Activated CD8-positive, alpha-beta T cell treated with anti-CD3 and anti-CD28 coated beads for 36 hours (primary cell): ENCODE measurements around the gene ADGRG4. TPM values are rescaled to one million over a fixed set of nuclear protein-coding genes. Genes with fewer than 3 reads are reported as not detected.

Experiments used
- ATAC-seq: fragments of 200-7000 bp; cut with Tn5 transposase; one replicate; pipeline ENCODE4 v1.10.0; 2021; ENCODE audit warnings: mild to moderate bottlenecking, moderate library complexity
- CTCF ChIA-PET: fragments of 350-600 bp; sonication (Branson Sonifier 250); formaldehyde crosslinking; loops from one replicate; lab custom pipeline; 2021; ENCODE audit warnings: antibody characterized with exemption; lab: Charles Lee
- POLR2A ChIA-PET: fragments of 350-600 bp; sonication (Branson Sonifier 250); formaldehyde crosslinking; loops from one replicate; lab custom pipeline; 2021; ENCODE audit warnings: antibody characterized with exemption; lab: Charles Lee
- DNase-seq: peaks from one replicate; pipeline ENCODE4 v3.0.0-alpha.2; 2020
- H3K27ac Mint-ChIP-seq: one replicate; pipeline ENCODE4 v1.8.0; 2021; ENCODE audit warnings: mild to moderate bottlenecking, mixed read lengths
- H3K27me3 Mint-ChIP-seq: one replicate; pipeline ENCODE4 v1.8.0; 2021; ENCODE audit warnings: mixed read lengths
- H3K36me3 Mint-ChIP-seq: one replicate; pipeline ENCODE4 v1.8.0; 2021; ENCODE audit warnings: low read depth, mixed read lengths
- H3K4me1 Mint-ChIP-seq: one replicate; pipeline ENCODE4 v1.8.0; 2021; ENCODE audit warnings: low read depth, mixed read lengths
- H3K4me3 Mint-ChIP-seq: one replicate; pipeline ENCODE4 v1.8.0; 2021; ENCODE audit warnings: mild to moderate bottlenecking, moderate library complexity, mixed read lengths
- H3K9me3 Mint-ChIP-seq: one replicate; pipeline ENCODE4 v1.8.0; 2021; ENCODE audit warnings: mixed read lengths
- intact Hi-C: fragments of 100-400 bp; cut with micrococcal nuclease; formaldehyde crosslinking; loops from one replicate; pipeline ENCODE4 v1.10.0; 2022
- total RNA-seq, 2 experiments: library from RNA; stranded (reverse); gene quantifications; one replicate each; pipeline ENCODE4 v1.2.3, GENCODE V29; 2021
- TF ChIP-seq, protein P1 (sequence below): fragments of 200-600 bp; IDR thresholded peaks from one replicate; pipeline ENCODE4 v1.8.0; 2022; ENCODE audit warnings: antibody characterized with exemption, mild to moderate bottlenecking

Gene ADGRG4
- total RNA-seq, 2 experiments from 2014 or later: not detected

DNA sequence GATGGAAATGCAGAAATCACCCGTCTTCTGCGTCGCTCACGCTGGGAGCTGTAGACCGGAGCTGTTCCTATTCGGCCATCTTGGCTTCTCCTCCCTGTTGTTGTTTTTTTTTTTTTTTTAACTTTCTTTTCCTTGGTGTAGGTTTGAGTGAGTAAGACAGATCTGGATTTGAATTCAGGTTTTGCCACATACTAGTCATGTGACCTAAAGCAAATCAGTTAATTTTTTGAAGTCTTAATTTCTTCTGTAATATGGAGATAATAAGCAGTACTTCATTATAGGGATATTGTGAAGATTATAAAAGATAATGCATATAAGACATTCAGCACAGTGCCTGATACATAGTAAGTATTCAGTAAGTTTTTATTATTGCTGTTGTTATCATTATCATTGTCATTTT lies 145.4 kb downstream of the ADGRG4 start:
- no peaks in the 10 kb centered on the region for H3K27me3 Mint-ChIP-seq
- ChIA-PET CTCF (no interaction called here), POLR2A (no interaction called here)
- H3K36me3 Mint-ChIP-seq: no peaks in the 10 kb centered on the region
- H3K9me3 Mint-ChIP-seq: no peaks in the 10 kb centered on the region
- intact Hi-C loops: no loop called here
- no peak overlapping the region for H3K27ac Mint-ChIP-seq
- TF ChIP-seq, protein P1, sequence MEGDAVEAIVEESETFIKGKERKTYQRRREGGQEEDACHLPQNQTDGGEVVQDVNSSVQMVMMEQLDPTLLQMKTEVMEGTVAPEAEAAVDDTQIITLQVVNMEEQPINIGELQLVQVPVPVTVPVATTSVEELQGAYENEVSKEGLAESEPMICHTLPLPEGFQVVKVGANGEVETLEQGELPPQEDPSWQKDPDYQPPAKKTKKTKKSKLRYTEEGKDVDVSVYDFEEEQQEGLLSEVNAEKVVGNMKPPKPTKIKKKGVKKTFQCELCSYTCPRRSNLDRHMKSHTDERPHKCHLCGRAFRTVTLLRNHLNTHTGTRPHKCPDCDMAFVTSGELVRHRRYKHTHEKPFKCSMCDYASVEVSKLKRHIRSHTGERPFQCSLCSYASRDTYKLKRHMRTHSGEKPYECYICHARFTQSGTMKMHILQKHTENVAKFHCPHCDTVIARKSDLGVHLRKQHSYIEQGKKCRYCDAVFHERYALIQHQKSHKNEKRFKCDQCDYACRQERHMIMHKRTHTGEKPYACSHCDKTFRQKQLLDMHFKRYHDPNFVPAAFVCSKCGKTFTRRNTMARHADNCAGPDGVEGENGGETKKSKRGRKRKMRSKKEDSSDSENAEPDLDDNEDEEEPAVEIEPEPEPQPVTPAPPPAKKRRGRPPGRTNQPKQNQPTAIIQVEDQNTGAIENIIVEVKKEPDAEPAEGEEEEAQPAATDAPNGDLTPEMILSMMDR: no peak
- no peak overlapping the region for H3K4me3 Mint-ChIP-seq
- no peaks in the 10 kb centered on the region for H3K4me1 Mint-ChIP-seq
- ATAC-seq (no peak), DNase-seq (no peak)

DNA sequence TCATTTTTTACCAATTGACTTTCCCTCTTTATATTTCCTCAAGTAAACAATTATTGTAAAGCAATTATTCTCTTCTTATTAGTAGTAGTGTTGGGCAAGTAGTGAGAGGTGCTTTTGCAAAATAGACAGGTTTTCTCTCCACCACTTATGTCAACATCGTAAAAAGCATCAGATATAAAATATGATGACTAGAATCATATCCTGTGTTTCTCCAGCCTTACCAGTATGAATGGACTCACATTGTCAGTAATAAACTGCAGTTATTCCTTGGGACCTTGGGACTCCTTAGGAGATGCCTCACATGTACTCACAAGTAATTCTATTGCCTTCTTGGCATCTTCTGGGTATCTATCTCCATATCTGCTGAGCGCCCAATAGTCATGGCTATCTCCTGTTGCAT lies 146.5 kb downstream of the ADGRG4 start:
- Mint-ChIP-seq H3K9me3 (no peaks in the 10 kb centered on the region), H3K4me3 (no peak overlapping the region), H3K36me3 (no peaks in the 10 kb centered on the region), H3K27ac (no peak overlapping the region), H3K27me3 (no peaks in the 10 kb centered on the region), H3K4me1 (no peaks in the 10 kb centered on the region)
- ChIA-PET CTCF (no interaction called here), POLR2A (no interaction called here)
- TF ChIP-seq, protein P1: no peak
- intact Hi-C loops: no loop called here
- DNase-seq (no peak), ATAC-seq (no peak)

GRCh38 chrX:136447968-136448367 lies 147.2 kb downstream of the ADGRG4 start:
- Mint-ChIP-seq H3K36me3 (no peaks in the 10 kb centered on the region), H3K27me3 (no peaks in the 10 kb centered on the region), H3K9me3 (no peaks in the 10 kb centered on the region), H3K4me1 (no peaks in the 10 kb centered on the region), H3K4me3 (no peak overlapping the region), H3K27ac (no peak overlapping the region)
- DNase-seq (no peak), ATAC-seq (no peak)
- TF ChIP-seq, protein P1: no peak
- ChIA-PET POLR2A (no interaction called here), CTCF (no interaction called here)
- intact Hi-C loops: no loop called here

DNA sequence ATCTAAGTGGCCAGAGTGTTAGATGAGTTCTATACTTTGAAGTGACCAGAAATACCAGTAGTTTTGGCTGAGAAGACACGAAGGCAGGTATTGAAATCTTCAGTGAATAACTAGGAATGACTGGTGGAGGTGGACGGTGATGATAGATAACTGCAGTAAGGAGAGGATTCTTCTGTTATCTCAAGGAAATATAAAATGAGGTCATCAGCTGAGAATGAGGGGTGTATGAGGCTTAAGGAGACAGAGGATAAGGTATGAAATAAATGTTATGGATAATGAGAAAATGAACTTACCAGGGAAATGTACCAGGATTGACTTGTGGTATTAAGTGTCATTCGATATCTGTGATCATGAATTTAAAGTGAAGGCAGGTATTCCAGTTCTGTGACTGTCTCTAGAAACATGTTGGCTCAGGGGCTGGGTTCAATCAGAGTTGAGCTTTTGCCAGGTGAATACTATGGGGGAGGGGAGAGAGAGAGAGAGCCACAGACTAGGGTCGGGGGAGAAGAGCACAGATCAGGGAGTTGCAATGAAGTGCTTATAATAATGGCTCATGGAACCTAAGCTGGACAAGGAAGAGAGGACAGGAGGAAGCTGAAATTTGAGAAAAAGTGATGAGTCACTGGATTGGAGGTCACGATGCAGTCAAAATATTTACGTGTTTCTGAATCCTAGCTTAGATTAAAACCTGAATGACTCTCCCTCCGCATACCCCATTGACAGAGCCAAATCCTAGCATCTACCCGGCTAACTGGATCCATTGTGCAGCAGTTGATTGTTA lies 149.5 kb downstream of the ADGRG4 start:
- intact Hi-C loops: no loop called here
- TF ChIP-seq, protein P1: no peak

DNA sequence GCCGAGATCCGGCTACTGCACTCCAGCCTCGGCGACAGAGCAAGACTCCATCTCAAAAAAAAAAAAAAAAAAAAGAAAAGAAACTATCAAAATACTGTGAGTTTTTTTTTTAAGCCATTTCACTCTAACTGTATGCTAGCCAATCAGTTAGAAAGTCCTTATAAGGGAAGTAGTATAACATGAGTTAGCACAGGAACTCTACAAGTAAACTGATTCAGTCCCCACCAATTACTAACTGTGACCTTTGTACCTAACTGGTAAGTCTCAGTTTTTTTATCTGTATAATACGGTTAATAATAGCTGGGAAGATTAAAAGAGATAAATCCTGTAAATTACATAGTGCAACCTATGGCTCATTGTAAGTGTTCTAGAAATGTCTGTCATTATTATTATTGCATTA lies 151.9 kb downstream of the ADGRG4 start:
- no peaks in the 10 kb centered on the region for H3K36me3 Mint-ChIP-seq
- no peak for ATAC-seq
- TF ChIP-seq, protein P1: no peak
- CTCF ChIA-PET: no interaction called here
- no peaks in the 10 kb centered on the region for H3K9me3 Mint-ChIP-seq
- no peaks in the 10 kb centered on the region for H3K4me1 Mint-ChIP-seq
- no peak overlapping the region for H3K27ac Mint-ChIP-seq
- intact Hi-C loops: no loop called here
- POLR2A ChIA-PET: no interaction called here
- no peaks in the 10 kb centered on the region for H3K27me3 Mint-ChIP-seq
- no peak for DNase-seq
- no peak overlapping the region for H3K4me3 Mint-ChIP-seq

More for the DNA sequence above, 149.5 kb downstream of the ADGRG4 start:
- Mint-ChIP-seq H3K4me3 (no peak overlapping the region), H3K27me3 (no peaks in the 10 kb centered on the region), H3K27ac (no peak overlapping the region), H3K9me3 (no peaks in the 10 kb centered on the region), H3K36me3 (no peaks in the 10 kb centered on the region), H3K4me1 (no peaks in the 10 kb centered on the region)
- no peak for DNase-seq
- ChIA-PET POLR2A (no interaction called here), CTCF (no interaction called here)
- no peak for ATAC-seq
